ENCODE results near the gene ZFYVE21.
"Not testable (repeated sequence)": the region's sequence is repeated elsewhere in the genome, so short reads cannot be mapped to it uniquely, and the experiment has no call there.

The ZFYVE21 gene

DNA sequence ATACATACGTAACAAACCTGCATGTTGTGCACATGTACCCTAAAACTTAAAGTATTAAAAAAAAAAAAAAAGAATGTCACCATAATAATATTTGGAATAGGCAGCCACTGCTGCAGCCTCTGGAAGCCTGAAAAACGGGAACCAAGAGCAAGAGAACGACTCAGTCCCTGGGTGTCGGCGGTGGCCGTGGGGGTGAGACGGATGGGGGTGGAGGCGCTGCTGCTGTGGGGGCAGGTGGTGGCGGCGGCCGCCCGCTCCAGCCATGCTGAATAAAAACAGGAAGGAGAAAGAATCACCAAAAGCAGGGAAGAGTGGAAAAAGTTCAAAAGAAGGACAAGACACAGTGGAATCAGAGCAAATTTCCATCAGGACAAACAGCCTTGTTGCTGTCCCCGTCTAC, 46.9 kb downstream of the ZFYVE21 start:
- H3K9me3 ChIP-seq (ENCODE audit: low read length), result peaks cover 2% of the 10 kb centered on the region
- no peak overlapping the region for H2AFZ ChIP-seq (ENCODE audit: low read depth, low read length)
- H3K36me3 ChIP-seq (ENCODE audit: insufficient read depth, low read length), result no peaks in the 10 kb centered on the region
- no peaks in the 10 kb centered on the region for H3K27me3 ChIP-seq (ENCODE audit: insufficient read depth, low read length)
- H3K4me1 ChIP-seq (ENCODE audit: insufficient read depth, low read length), result peaks cover 10% of the 10 kb centered on the region
- H3K4me3 ChIP-seq (ENCODE audit: low read length), result no peak overlapping the region

DNA sequence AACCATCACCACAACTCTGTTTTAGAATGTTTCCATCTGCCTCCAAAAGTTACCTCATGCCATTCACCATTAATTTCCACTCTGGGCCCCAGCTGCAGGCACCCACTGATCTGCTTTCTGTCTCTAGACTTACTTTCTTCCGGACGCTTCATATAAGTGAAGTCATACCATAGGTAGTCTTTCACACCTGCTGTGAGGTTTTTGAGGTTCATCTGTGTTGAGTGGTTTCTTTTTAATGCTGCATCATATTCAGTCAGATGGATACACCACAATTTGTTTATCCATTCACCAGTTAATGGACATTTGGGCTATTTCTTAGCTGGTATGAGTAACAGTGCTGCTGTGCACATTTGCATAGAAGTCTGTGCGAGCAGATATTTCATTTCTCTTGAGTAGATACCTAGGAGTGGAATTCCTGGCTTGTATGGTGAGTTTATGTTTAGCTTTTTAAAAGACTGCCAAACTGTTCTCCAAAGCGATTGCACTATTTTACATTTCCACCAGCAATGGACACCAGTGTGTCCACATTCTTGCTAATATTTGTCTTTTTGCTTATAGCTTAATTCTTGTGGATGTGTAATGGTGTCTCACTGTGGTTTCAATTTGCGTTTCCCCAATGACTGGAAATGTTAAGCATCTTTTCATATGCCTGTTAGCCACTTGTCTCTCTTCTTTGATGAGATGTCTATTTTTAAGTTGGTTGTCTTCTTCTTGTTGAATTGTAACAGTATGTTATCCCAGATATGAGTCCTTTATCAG, 48.3 kb downstream of the ZFYVE21 start:
- Histone ChIP-seq H3K4me3 (ENCODE audit: low read length) (no peak overlapping the region), H2AFZ (ENCODE audit: low read depth, low read length) (no peak overlapping the region), H3K4me1 (ENCODE audit: insufficient read depth, low read length) (peaks cover 10% of the 10 kb centered on the region), H3K9me3 (ENCODE audit: low read length) (peaks cover 2% of the 10 kb centered on the region), H3K36me3 (ENCODE audit: insufficient read depth, low read length) (no peaks in the 10 kb centered on the region), H3K27me3 (ENCODE audit: insufficient read depth, low read length) (no peaks in the 10 kb centered on the region)

DNA sequence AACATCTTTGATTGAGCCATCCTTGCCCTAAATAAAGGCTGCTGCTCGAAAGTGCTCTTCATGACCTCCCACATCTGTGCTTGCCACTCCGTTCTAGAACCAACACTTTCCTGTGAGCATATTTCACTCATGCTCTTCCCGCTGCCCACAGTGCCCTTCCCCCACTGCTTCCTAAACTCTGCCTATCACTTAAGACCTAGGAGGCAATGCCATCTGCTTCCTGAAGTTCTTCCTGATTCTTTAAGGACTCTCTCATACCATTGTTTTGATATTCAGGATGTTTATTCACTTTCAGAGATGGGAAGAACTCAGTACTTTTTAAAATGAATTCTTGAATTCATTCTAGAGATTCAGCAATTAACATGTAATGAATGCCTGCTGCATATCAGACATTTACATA, 49.9 kb downstream of the ZFYVE21 start:
- Histone ChIP-seq H3K27me3 (ENCODE audit: insufficient read depth, low read length) (no peaks in the 10 kb centered on the region), H2AFZ (ENCODE audit: low read depth, low read length) (no peak overlapping the region), H3K4me1 (ENCODE audit: insufficient read depth, low read length) (peaks cover 10% of the 10 kb centered on the region), H3K9me3 (ENCODE audit: low read length) (peaks cover 2% of the 10 kb centered on the region), H3K36me3 (ENCODE audit: insufficient read depth, low read length) (no peaks in the 10 kb centered on the region), H3K4me3 (ENCODE audit: low read length) (no peak overlapping the region)

DNA sequence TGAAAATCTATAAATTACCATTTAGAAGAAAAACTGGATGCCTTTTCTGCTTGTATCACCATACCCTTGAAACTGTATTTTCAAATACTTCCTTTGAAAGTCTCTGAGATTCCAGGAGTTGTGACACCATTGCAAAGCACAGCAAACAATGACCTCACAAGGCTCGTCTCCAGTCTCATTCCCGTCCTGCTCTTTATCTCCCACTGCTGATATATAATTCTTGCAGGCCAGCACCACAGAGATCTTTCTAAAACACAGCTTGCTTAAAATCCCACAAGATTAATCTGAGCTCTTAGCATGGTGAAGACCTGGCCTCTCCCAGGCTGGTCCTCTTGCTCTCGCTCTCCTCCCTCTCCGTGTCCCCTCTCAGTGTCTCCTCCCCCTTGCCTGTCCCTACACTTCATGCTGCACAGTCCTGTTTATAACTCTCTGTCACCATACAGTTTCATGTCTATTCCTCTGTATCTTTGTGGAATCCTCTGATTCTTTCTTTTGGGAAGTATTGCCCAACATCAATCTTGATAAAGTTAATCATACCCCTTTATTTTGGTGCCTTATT, 51.8 kb downstream of the ZFYVE21 start:
- H3K4me3 ChIP-seq (ENCODE audit: low read length), result no peak overlapping the region
- H3K9me3 ChIP-seq (ENCODE audit: low read length), result peaks cover 2% of the 10 kb centered on the region
- H2AFZ ChIP-seq (ENCODE audit: low read depth, low read length), result no peak overlapping the region
- peaks cover 10% of the 10 kb centered on the region for H3K4me1 ChIP-seq (ENCODE audit: insufficient read depth, low read length)
- no peaks in the 10 kb centered on the region for H3K36me3 ChIP-seq (ENCODE audit: insufficient read depth, low read length)
- no peaks in the 10 kb centered on the region for H3K27me3 ChIP-seq (ENCODE audit: insufficient read depth, low read length)

DNA sequence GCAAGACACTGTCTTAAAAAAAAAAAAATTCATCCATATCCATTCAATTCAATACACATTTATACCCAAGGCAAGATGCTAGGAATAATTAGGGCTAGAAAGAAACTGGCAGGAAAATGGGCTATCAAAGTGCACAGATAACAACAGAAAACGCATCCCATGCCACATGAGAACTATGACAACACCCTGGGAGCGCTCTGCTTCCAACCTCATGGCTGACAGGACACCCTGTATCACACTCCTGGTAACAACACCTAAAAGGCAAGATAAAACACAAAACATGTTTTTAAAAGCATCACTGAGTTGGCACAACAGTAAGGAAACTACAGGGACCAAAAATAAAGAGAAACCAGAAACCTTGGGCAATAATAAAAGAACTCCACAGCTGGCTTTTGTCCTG, 54.9 kb downstream of the ZFYVE21 start:
- Histone ChIP-seq H3K9me3 (ENCODE audit: low read length) (peaks cover under 1% of the 10 kb centered on the region), H3K27me3 (ENCODE audit: insufficient read depth, low read length) (no peaks in the 10 kb centered on the region), H3K4me1 (ENCODE audit: insufficient read depth, low read length) (no peaks in the 10 kb centered on the region), H2AFZ (ENCODE audit: low read depth, low read length) (no peak overlapping the region), H3K36me3 (ENCODE audit: insufficient read depth, low read length) (no peaks in the 10 kb centered on the region), H3K4me3 (ENCODE audit: low read length) (no peak overlapping the region)

DNA sequence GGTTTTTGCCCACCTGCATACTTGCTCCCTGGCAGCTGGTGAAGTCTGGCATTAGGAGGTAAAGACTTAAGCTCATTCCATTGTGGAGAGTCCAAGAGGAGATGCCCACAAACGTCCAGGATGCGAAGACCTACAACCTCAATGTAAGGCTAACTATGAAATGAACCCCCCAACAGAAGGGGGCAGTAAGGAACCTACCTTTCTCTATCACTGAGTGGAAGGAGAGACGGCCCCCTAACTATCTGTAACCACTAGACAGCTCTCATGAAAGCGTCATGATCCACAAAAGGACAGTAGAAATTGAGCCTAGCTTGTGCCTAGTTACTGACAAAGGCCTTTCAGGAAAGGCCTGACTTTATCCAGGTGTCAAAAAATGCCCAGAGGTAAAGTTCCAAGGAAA, 55.3 kb downstream of the ZFYVE21 start:
- H3K4me1 ChIP-seq (ENCODE audit: insufficient read depth, low read length), result no peaks in the 10 kb centered on the region
- no peak overlapping the region for H2AFZ ChIP-seq (ENCODE audit: low read depth, low read length)
- H3K36me3 ChIP-seq (ENCODE audit: insufficient read depth, low read length), result no peaks in the 10 kb centered on the region
- no peaks in the 10 kb centered on the region for H3K27me3 ChIP-seq (ENCODE audit: insufficient read depth, low read length)
- H3K9me3 ChIP-seq (ENCODE audit: low read length), result no peaks in the 10 kb centered on the region
- H3K4me3 ChIP-seq (ENCODE audit: low read length), result no peak overlapping the region

DNA sequence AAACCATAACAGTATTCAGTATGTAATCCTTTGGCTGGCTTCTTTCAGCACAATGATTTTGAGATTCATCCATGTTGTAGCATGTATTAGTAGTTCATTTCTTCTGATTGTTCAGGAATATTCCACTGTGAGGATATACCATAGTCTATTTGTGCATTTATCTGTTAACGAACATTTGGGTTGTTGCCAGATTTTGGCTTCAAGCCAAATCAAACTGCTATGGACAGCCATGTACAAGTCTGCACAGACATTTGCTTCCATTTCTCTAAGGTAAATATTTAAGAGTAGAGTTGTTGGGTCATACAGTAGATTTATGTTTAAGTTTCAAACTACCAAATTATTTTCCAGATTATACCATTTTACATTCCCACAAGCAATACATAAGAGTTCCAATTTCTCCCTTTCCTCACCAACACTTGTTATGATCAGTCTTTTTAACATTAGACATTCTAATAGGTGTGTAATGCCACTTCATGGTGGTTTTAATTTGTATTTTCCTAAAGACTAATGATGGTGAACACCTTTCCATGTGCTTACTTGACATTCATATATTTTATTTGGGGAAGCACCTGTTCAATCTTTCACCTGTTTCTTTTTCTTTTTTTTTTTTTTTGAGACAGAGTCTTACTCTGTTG, 56.6 kb downstream of the ZFYVE21 start:
- H2AFZ ChIP-seq (ENCODE audit: low read depth, low read length), result no peak overlapping the region
- H3K9me3 ChIP-seq (ENCODE audit: low read length), result no peaks in the 10 kb centered on the region
- no peak overlapping the region for H3K4me3 ChIP-seq (ENCODE audit: low read length)
- H3K36me3 ChIP-seq (ENCODE audit: insufficient read depth, low read length), result no peaks in the 10 kb centered on the region
- H3K4me1 ChIP-seq (ENCODE audit: insufficient read depth, low read length), result no peaks in the 10 kb centered on the region
- H3K27me3 ChIP-seq (ENCODE audit: insufficient read depth, low read length), result no peaks in the 10 kb centered on the region

DNA sequence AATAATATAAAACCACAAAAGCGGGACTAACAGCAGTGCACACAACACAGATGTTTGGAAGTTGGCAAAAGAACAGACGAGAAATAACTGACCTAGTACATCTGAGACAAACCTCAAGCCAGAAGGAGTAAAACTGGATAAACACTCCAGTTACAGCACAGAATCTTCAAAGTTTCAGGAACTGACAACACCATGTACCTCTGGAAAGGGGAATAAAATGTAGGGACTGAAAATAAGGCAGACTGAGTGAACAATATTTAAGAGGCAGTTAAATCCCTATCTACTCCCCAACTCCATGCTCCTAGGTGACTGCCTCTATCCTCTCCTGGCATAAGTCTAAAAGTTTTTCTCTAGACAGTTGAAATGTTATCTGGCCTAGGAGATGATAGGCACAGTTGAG, 57.9 kb downstream of the ZFYVE21 start:
- H3K27me3 ChIP-seq (ENCODE audit: insufficient read depth, low read length), result no peaks in the 10 kb centered on the region
- H3K4me1 ChIP-seq (ENCODE audit: insufficient read depth, low read length), result no peaks in the 10 kb centered on the region
- H3K36me3 ChIP-seq (ENCODE audit: insufficient read depth, low read length), result no peaks in the 10 kb centered on the region
- H2AFZ ChIP-seq (ENCODE audit: low read depth, low read length), result no peak overlapping the region
- H3K9me3 ChIP-seq (ENCODE audit: low read length), result no peaks in the 10 kb centered on the region
- H3K4me3 ChIP-seq (ENCODE audit: low read length), result no peak overlapping the region

DNA sequence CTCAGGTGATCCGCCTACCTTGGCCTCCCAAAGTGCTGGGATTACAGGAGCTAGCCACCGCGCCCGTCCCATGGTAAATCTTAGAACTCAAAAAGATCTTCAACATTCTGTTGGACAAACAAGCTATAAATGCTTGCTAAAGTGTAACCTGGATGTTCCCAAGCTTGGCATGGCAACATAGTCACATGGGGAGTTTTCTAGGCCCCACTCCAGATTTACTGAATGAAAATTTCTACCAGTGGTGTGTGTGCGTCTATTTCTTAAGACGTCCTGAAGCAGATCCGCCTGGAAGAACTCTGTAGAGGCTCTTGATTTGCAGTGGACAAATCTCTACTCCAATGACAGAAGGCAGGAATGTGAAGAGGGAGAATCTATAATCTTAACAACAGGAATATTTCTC, 59.9 kb downstream of the ZFYVE21 start:
- no peaks in the 10 kb centered on the region for H3K36me3 ChIP-seq (ENCODE audit: insufficient read depth, low read length)

DNA sequence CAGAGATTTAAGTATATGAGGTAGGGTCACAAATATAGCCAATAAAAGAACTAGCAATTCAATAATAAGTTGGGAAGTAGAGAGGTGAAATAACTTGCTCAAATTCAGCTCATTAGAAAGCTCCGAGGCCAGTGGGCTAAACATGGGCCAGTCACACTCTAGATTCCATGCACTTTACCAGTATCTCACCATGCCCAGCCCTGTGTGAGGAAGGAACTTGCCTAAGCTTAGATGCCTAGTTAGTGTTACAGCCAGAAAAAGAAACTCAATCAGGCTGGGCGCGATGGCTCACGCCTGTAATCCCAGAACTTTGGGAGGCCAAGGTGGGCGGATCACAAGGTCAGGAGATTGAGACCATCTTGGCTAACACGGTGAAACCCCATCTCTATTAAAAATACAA, 60.7 kb downstream of the ZFYVE21 start:
- H3K36me3 ChIP-seq (ENCODE audit: insufficient read depth, low read length); H3K9me3 ChIP-seq (ENCODE audit: low read length); H3K4me3 ChIP-seq (ENCODE audit: low read length); H3K4me1 ChIP-seq (ENCODE audit: insufficient read depth, low read length); H3K27me3 ChIP-seq (ENCODE audit: insufficient read depth, low read length); H2AFZ ChIP-seq (ENCODE audit: low read depth, low read length): not testable (repeated sequence)

More for the DNA sequence above, 59.9 kb downstream of the ZFYVE21 start:
- Histone ChIP-seq H2AFZ (ENCODE audit: low read depth, low read length) (no peak overlapping the region), H3K9me3 (ENCODE audit: low read length) (no peaks in the 10 kb centered on the region), H3K27me3 (ENCODE audit: insufficient read depth, low read length) (no peaks in the 10 kb centered on the region), H3K4me3 (ENCODE audit: low read length) (no peak overlapping the region), H3K4me1 (ENCODE audit: insufficient read depth, low read length) (no peaks in the 10 kb centered on the region)

DNA sequence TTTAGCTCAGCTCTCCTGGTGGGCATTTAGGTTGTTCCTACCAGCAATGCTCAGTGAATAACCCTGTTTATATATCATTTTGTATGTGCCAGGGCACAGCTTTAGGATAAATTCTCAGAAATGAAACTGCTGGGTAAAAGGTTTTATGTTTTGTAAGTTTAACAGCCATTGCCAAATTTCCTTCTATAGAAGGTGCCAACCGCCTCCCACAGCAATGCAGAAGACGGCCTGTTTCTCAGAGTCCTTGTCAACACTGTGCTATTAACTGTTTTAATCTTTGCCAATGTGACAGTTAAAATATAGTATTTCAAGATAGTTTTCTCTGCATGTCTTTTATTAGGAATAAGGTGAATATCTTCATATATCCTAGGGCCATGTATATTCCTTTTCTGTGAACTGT, 66.8 kb downstream of the ZFYVE21 start:
- H3K4me1 ChIP-seq (ENCODE audit: insufficient read depth, low read length), result no peaks in the 10 kb centered on the region
- H3K36me3 ChIP-seq (ENCODE audit: insufficient read depth, low read length), result no peaks in the 10 kb centered on the region
- H3K4me3 ChIP-seq (ENCODE audit: low read length), result no peak overlapping the region
- H3K27me3 ChIP-seq (ENCODE audit: insufficient read depth, low read length), result no peaks in the 10 kb centered on the region
- H2AFZ ChIP-seq (ENCODE audit: low read depth, low read length), result no peak overlapping the region
- no peaks in the 10 kb centered on the region for H3K9me3 ChIP-seq (ENCODE audit: low read length)

All from neuron (in vitro differentiated cells).